Neural progenitor cell (in vitro differentiated cells): ENCODE results near the gene MAGI1. TPM values are rescaled to one million over a fixed set of nuclear protein-coding genes. Genes with fewer than 3 reads are reported as not detected.

Source experiments
- DNase-seq: peaks from one replicate; pipeline ENCODE4 v3.0.0-alpha.2; 2016; ENCODE audit warnings: low spot score
- H2AFZ ChIP-seq: fragments of 200-600 bp; sonication (generic); replicated peaks from 2 replicates; pipeline ENCODE4 v1.6.1; 2016; ENCODE audit warnings: antibody characterized with exemption
- H3F3A ChIP-seq: fragments of 200-600 bp; sonication (generic); 2 replicates; pipeline ENCODE4 v1.6.1; 2016; ENCODE audit warnings: antibody characterized with exemption, low read depth
- H3K27ac ChIP-seq: fragments of 200-600 bp; sonication (generic); 2 replicates; pipeline ENCODE4 v1.5.1; 2016; ENCODE audit warnings: mild to moderate bottlenecking
- H3K27me3 ChIP-seq: fragments of 200-600 bp; sonication (generic); 2 replicates; pipeline ENCODE4 v1.6.1; 2016; ENCODE audit warnings: mild to moderate bottlenecking, moderate library complexity
- H3K36me3 ChIP-seq: fragments of 200-600 bp; sonication (generic); 2 replicates; pipeline ENCODE4 v1.5.1; 2016
- H3K4me1 ChIP-seq: fragments of 200-600 bp; sonication (generic); 2 replicates; pipeline ENCODE4 v1.6.1; 2016; ENCODE audit warnings: mixed run types
- H3K4me2 ChIP-seq: fragments of 200-600 bp; sonication (generic); 2 replicates; pipeline ENCODE4 v1.6.1; 2016
- H3K4me3 ChIP-seq: fragments of 200-600 bp; sonication (generic); 2 replicates; pipeline ENCODE4 v1.5.1; 2016
- H3K79me2 ChIP-seq: fragments of 200-600 bp; sonication (generic); 2 replicates; pipeline ENCODE4 v1.6.1; 2016; ENCODE audit warnings: low read depth
- H3K9ac ChIP-seq: fragments of 200-600 bp; sonication (generic); 2 replicates; pipeline ENCODE4 v1.6.1; 2016
- H3K9me3 ChIP-seq: fragments of 200-600 bp; sonication (generic); 2 replicates; pipeline ENCODE4 v1.5.1; 2016; ENCODE audit warnings: low read depth
- H4K20me1 ChIP-seq: fragments of 200-600 bp; sonication (generic); 2 replicates; pipeline ENCODE4 v1.6.1; 2016; ENCODE audit warnings: low read depth
- H3K27ac Mint-ChIP-seq: 3 replicates; pipeline ENCODE4 v1.8.0; 2021; ENCODE audit warnings: mixed read lengths
- H3K27me3 Mint-ChIP-seq: 2 replicates; pipeline ENCODE4 v1.8.0; 2022; ENCODE audit warnings: low read depth, mild to moderate bottlenecking, inconsistent platforms, moderate library complexity, mixed read lengths; ENCODE audit not compliant: insufficient read depth
- H3K36me3 Mint-ChIP-seq: 3 replicates; pipeline ENCODE4 v1.8.0; 2021; ENCODE audit warnings: mixed read lengths
- H3K4me1 Mint-ChIP-seq: 3 replicates; pipeline ENCODE4 v1.8.0; 2021; ENCODE audit warnings: mixed read lengths
- H3K4me3 Mint-ChIP-seq: 3 replicates; pipeline ENCODE4 v1.8.0; 2021; ENCODE audit warnings: mild to moderate bottlenecking, moderate library complexity, mixed read lengths
- H3K9me3 Mint-ChIP-seq: 3 replicates; pipeline ENCODE4 v1.8.0; 2020; ENCODE audit warnings: mixed read lengths
- CTCF ChIP-seq: fragments of 200-600 bp; sonication (generic); IDR thresholded peaks from 2 replicates; pipeline ENCODE4 v1.5.1; 2017; ENCODE audit warnings: antibody characterized with exemption, mild to moderate bottlenecking
- EZH2 ChIP-seq: fragments of 200-600 bp; sonication (generic); IDR thresholded peaks from 2 replicates; pipeline ENCODE4 v1.6.1; 2017; ENCODE audit warnings: antibody characterized with exemption, mild to moderate bottlenecking, moderate library complexity
- EZH2phosphoT487 ChIP-seq: fragments of 200-600 bp; sonication (generic); IDR thresholded peaks from 2 replicates; pipeline ENCODE4 v1.6.1; 2017; ENCODE audit warnings: antibody characterized with exemption
- total RNA-seq: library from RNA; depleted of rRNA; stranded (reverse); fragments of >200 nt; gene quantifications from 2 replicates; pipeline ENCODE4 v1.2.3, GENCODE V29; 2015; ENCODE audit warnings: low replicate concordance

The MAGI1 gene
- total RNA-seq, 1 donor from 2014 or later = 40.6 TPM

GRCh38 chr3:66082679-66083078 is 44.0 kb upstream of the MAGI1 start:
- H3K27ac ChIP-seq = no peak overlapping the region
- no peaks in the 10 kb centered on the region for H3F3A ChIP-seq
- H3K27me3 Mint-ChIP-seq = no peaks in the 10 kb centered on the region
- H3K27ac Mint-ChIP-seq = no peak overlapping the region
- no peak for DNase-seq
- no peak for TF ChIP-seq EZH2
- TF ChIP-seq EZH2phosphoT487 = no peak
- H3K27me3 ChIP-seq = no peaks in the 10 kb centered on the region
- H3K4me1 ChIP-seq = no peaks in the 10 kb centered on the region
- no peaks in the 10 kb centered on the region for H3K9me3 ChIP-seq
- no peaks in the 10 kb centered on the region for H3K79me2 ChIP-seq
- peaks cover 5% of the 10 kb centered on the region for H3K4me1 Mint-ChIP-seq
- no peak overlapping the region for H3K4me3 Mint-ChIP-seq
- no peak overlapping the region for H2AFZ ChIP-seq
- no peak overlapping the region for H3K4me3 ChIP-seq
- no peaks in the 10 kb centered on the region for H3K36me3 Mint-ChIP-seq
- no peaks in the 10 kb centered on the region for H3K36me3 ChIP-seq
- no peak overlapping the region for H3K4me2 ChIP-seq
- no peaks in the 10 kb centered on the region for H3K9me3 Mint-ChIP-seq
- H4K20me1 ChIP-seq = no peaks in the 10 kb centered on the region
- H3K9ac ChIP-seq = no peak overlapping the region

- no peaks in the 10 kb centered on the region for H4K20me1 ChIP-seq
- TF ChIP-seq CTCF (no peak), EZH2phosphoT487 (no peak), EZH2 (no peak)
- H3K4me1 Mint-ChIP-seq = peaks cover 11% of the 10 kb centered on the region
- no peaks in the 10 kb centered on the region for H3K9me3 Mint-ChIP-seq
- no peak overlapping the region for H2AFZ ChIP-seq
- no peaks in the 10 kb centered on the region for H3K36me3 Mint-ChIP-seq
- no peaks in the 10 kb centered on the region for H3K9me3 ChIP-seq
- no peak overlapping the region for H3K27ac Mint-ChIP-seq
- no peak overlapping the region for H3K4me2 ChIP-seq
- no peak overlapping the region for H3K9ac ChIP-seq
- H3K27me3 ChIP-seq = no peaks in the 10 kb centered on the region
- H3F3A ChIP-seq = no peaks in the 10 kb centered on the region
- peaks cover 6% of the 10 kb centered on the region for H3K27me3 Mint-ChIP-seq
- H3K27ac ChIP-seq = no peak overlapping the region
- H3K4me1 ChIP-seq = no peaks in the 10 kb centered on the region
- no peak for DNase-seq
- no peaks in the 10 kb centered on the region for H3K79me2 ChIP-seq
- H3K36me3 ChIP-seq = no peaks in the 10 kb centered on the region
- H3K4me3 ChIP-seq = no peak overlapping the region
- H3K4me3 Mint-ChIP-seq = no peak overlapping the region
Measured at GRCh38 chr3:66080167-66080566, 41.4 kb upstream of the MAGI1 start.

GRCh38 chr3:66077973-66078372 is 39.3 kb upstream of the MAGI1 start:
- no peaks in the 10 kb centered on the region for H3K79me2 ChIP-seq
- DNase-seq = no peak
- no peak overlapping the region for H3K4me3 Mint-ChIP-seq
- H3K9me3 Mint-ChIP-seq = no peaks in the 10 kb centered on the region
- peaks cover 14% of the 10 kb centered on the region for H3K4me1 Mint-ChIP-seq
- no peak overlapping the region for H3K9ac ChIP-seq
- no peak overlapping the region for H3K4me2 ChIP-seq
- H3K27ac ChIP-seq = no peak overlapping the region
- H3K27ac Mint-ChIP-seq = no peak overlapping the region
- no peak overlapping the region for H3K4me3 ChIP-seq
- no peaks in the 10 kb centered on the region for H4K20me1 ChIP-seq
- no peaks in the 10 kb centered on the region for H3K4me1 ChIP-seq
- no peaks in the 10 kb centered on the region for H3K36me3 ChIP-seq
- no peak overlapping the region for H2AFZ ChIP-seq
- no peaks in the 10 kb centered on the region for H3F3A ChIP-seq
- no peaks in the 10 kb centered on the region for H3K9me3 ChIP-seq
- no peaks in the 10 kb centered on the region for H3K36me3 Mint-ChIP-seq
- H3K27me3 Mint-ChIP-seq = peaks cover 9% of the 10 kb centered on the region
- no peaks in the 10 kb centered on the region for H3K27me3 ChIP-seq
- TF ChIP-seq EZH2 = no peak
- TF ChIP-seq CTCF = no peak
- TF ChIP-seq EZH2phosphoT487 = no peak

GRCh38 chr3:66076861-66077470 is 38.2 kb upstream of the MAGI1 start:
- Histone ChIP-seq H3K79me2 (no peaks in the 10 kb centered on the region), H3K36me3 (no peaks in the 10 kb centered on the region), H3F3A (no peaks in the 10 kb centered on the region), H3K9me3 (no peaks in the 10 kb centered on the region), H2AFZ (peak overlapping the region; percentile 13), H3K4me1 (no peaks in the 10 kb centered on the region), H4K20me1 (no peaks in the 10 kb centered on the region), H3K9ac (no peak overlapping the region), H3K4me3 (no peak overlapping the region), H3K27me3 (no peaks in the 10 kb centered on the region), H3K4me2 (no peak overlapping the region), H3K27ac (no peak overlapping the region)
- Mint-ChIP-seq H3K36me3 (no peaks in the 10 kb centered on the region), H3K4me3 (no peak overlapping the region), H3K27me3 (peaks cover 9% of the 10 kb centered on the region), H3K9me3 (no peaks in the 10 kb centered on the region), H3K27ac (no peak overlapping the region), H3K4me1 (peaks cover 14% of the 10 kb centered on the region)
- no peak for DNase-seq
- TF ChIP-seq EZH2phosphoT487 (no peak), EZH2 (no peak), CTCF (no peak)
